Gastroesophageal sphincter (tissue), 4 donors: ENCODE results near the gene ZNF611. TPM values are rescaled to one million over a fixed set of nuclear protein-coding genes. Genes with fewer than 3 reads are reported as not detected.

Source experiments
- ATAC-seq: fragments of 150-250 bp; one replicate; pipeline ENCODE4 v1.9.1; 2016; ENCODE audit warnings: mild to moderate bottlenecking, moderate library complexity
- H3K27ac ChIP-seq, 4 donors: fragments of 200-600 bp; sonication (generic) in 3 of 4; 1 replicate in 3 of 4; 2 replicates in 1 of 4; pipeline ENCODE4 v1.5.1; 2016 to 2019
- H3K27me3 ChIP-seq: fragments of 200-600 bp; sonication (generic); one replicate; pipeline ENCODE4 v1.5.1; 2019
- H3K36me3 ChIP-seq, 2 donors: fragments of 200-600 bp; sonication (generic); one replicate each; pipeline ENCODE4 v1.5.1; 2019; ENCODE audit warnings: control low read depth in 1 of 2
- H3K4me1 ChIP-seq, 3 donors: fragments of 200-600 bp; sonication (generic); 1 replicate in 2 of 3; 2 replicates in 1 of 3; pipeline ENCODE4 v1.5.1; 2016 to 2019; ENCODE audit warnings: control low read depth in 2 of 3
- H3K4me3 ChIP-seq, 2 donors: fragments of 200-600 bp; sonication (generic); one replicate each; pipeline ENCODE4 v1.5.1; 2019; ENCODE audit warnings: mild to moderate bottlenecking in 1 of 2, moderate library complexity in 1 of 2
- H3K9me3 ChIP-seq, 3 donors: fragments of 200-600 bp; sonication (generic); one replicate each; pipeline ENCODE4 v1.5.1; 2017 to 2019; ENCODE audit warnings: control low read depth in 2 of 3
- EP300 ChIP-seq: sonication (generic); formaldehyde crosslinking; IDR thresholded peaks from one replicate; pipeline ENCODE4 v1.6.1; 2017; ENCODE audit warnings: antibody characterized with exemption, mild to moderate bottlenecking
- POLR2A ChIP-seq, 2 donors: fragments of 450-650 bp; IDR thresholded peaks; one replicate each; pipeline ENCODE4 v1.6.1; 2017; ENCODE audit warnings: antibody characterized with exemption in 2 of 2, mild to moderate bottlenecking in 2 of 2, moderate library complexity in 1 of 2
- POLR2AphosphoS5 ChIP-seq: sonication (generic); formaldehyde crosslinking; IDR thresholded peaks from one replicate; pipeline ENCODE4 v1.6.1; 2017; ENCODE audit warnings: antibody characterized with exemption
- WGBS, 2 donors: methylation state at CpG; one replicate each; pipeline ENCODE4 v1.1.5; 2018; ENCODE audit warnings: low coverage in 1 of 2; 5-methylcytosine and 5-hydroxymethylcytosine counted together
- total RNA-seq, 4 donors: library from RNA; depleted of rRNA; stranded (reverse); fragments of >200 nt; gene quantifications; one replicate each; pipeline ENCODE4 v1.1.0, GENCODE V29; 2016
- TF ChIP-seq, protein P1 (sequence below), 4 experiments: fragments of 200-600 bp in 2 of 4; fragments of 450-650 bp in 2 of 4; sonication (generic) in 1 of 4; IDR thresholded peaks; one replicate each; pipeline ENCODE4 v1.5.1; 2017 to 2019; ENCODE audit warnings: antibody characterized with exemption in 4 of 4, mild to moderate bottlenecking in 2 of 4, moderate library complexity in 2 of 4

ZNF611 gene
- total RNA-seq, 4 donors from 2014 or later: 4.8 to 14.6 (median 9.7) TPM

DNA sequence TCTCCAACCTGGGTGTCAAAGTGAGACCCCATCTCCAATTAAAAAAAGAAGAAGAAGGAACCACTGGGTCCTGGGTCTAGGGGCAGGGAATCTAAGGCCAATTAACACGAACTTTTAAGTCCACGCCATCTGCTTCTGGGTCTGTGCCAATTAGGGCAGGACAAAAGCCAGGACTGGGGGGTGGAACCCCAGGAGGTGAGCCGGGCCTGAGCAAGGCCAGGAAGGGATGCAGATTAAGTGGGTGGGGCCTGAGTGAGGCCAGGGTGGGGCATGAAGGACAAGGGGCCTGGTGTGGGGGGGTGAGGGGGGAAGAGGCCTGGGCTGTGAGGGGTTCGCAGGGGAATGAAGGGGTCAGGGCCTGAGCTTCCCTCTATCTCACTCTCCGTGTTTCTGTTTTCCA lies 70.4 kb downstream of the ZNF611 start:
- Histone ChIP-seq H3K36me3 (peaks cover 0 to 40% of the 10 kb centered on the region in 2 donors), H3K27me3 (no peaks in the 10 kb centered on the region), H3K9me3 (no peaks in the 10 kb centered on the region), H3K4me1 (no peaks in the 10 kb centered on the region), H3K27ac (no peak overlapping the region), H3K4me3 (no peak overlapping the region)
- 90% methylated on average over 2 of the region's 5 CpGs; no CpG with 5 or more reads in 1 of the 2 donors for WGBS, 2 donors
- TF ChIP-seq, protein P1, sequence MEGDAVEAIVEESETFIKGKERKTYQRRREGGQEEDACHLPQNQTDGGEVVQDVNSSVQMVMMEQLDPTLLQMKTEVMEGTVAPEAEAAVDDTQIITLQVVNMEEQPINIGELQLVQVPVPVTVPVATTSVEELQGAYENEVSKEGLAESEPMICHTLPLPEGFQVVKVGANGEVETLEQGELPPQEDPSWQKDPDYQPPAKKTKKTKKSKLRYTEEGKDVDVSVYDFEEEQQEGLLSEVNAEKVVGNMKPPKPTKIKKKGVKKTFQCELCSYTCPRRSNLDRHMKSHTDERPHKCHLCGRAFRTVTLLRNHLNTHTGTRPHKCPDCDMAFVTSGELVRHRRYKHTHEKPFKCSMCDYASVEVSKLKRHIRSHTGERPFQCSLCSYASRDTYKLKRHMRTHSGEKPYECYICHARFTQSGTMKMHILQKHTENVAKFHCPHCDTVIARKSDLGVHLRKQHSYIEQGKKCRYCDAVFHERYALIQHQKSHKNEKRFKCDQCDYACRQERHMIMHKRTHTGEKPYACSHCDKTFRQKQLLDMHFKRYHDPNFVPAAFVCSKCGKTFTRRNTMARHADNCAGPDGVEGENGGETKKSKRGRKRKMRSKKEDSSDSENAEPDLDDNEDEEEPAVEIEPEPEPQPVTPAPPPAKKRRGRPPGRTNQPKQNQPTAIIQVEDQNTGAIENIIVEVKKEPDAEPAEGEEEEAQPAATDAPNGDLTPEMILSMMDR (IDR thresholded peaks at IDR 0.05): no peak
- TF ChIP-seq POLR2AphosphoS5 (no peak), POLR2A (IDR thresholded peaks at IDR 0.05) (no peak), EP300 (no peak)
- no peak for ATAC-seq

DNA sequence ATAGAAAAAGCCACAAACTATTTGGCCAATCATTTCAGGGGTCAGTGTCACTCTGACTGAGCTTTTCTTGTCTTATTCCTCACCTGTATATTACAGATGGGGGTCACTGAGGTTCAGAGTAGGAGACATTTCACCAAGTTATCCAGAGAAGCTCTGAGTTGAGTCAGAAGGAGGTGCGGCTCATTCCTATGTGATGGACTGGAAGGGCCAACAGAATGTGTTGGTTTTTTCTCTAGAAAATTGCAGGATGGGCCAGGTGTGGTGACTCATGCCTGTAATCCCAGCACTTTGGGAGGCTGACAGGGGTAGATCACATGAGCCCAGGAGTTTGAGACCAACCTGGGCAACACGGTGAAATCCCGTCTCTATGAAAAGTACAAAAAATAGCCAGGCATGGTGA lies 72.2 kb downstream of the ZNF611 start:
- no peaks in the 10 kb centered on the region for H3K4me1 ChIP-seq
- WGBS, 2 donors: 86% methylated on average over 3 of the region's 3 CpGs; no CpG with 5 or more reads in 1 of the 2 donors
- H3K36me3 ChIP-seq: peaks cover 0 to 54% of the 10 kb centered on the region in 2 donors
- TF ChIP-seq POLR2A (IDR thresholded peaks at IDR 0.05): no peak
- no peak for TF ChIP-seq EP300
- TF ChIP-seq POLR2AphosphoS5: no peak
- TF ChIP-seq, protein P1 (IDR thresholded peaks at IDR 0.05): no peak
- H3K27ac ChIP-seq: no peak overlapping the region
- no peaks in the 10 kb centered on the region for H3K9me3 ChIP-seq
- no peaks in the 10 kb centered on the region for H3K27me3 ChIP-seq
- ATAC-seq: no peak
- H3K4me3 ChIP-seq: no peak overlapping the region

DNA sequence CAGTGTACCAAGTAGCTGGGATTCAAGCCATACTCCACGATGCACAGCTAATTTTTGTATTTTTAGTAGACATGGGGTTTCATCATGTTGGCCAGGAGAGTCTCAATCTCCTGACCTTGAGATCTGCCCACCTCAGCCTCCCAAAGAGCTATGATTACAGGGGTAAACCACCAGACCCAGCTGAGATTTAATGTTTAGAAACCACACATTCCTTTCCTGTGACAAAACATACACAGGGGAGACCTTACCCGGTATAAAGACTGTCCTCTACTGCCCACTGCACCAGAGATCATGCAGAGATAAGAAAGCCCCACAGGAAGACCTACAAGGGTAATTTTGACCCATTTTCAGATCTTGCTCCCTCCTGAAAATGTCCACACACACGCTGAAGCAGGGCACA lies 73.9 kb downstream of the ZNF611 start:
- WGBS, 2 donors: 49 to 80% methylated on average over 2 to 3 of the region's 3 CpGs
- H3K27me3 ChIP-seq: no peaks in the 10 kb centered on the region
- no peak overlapping the region for H3K4me3 ChIP-seq
- no peak for TF ChIP-seq EP300
- TF ChIP-seq, protein P1 (IDR thresholded peaks at IDR 0.05): no peak
- TF ChIP-seq POLR2A (IDR thresholded peaks at IDR 0.05): no peak
- TF ChIP-seq POLR2AphosphoS5: no peak
- no peaks in the 10 kb centered on the region for H3K4me1 ChIP-seq
- H3K27ac ChIP-seq: no peak overlapping the region
- peaks cover 0 to 70% of the 10 kb centered on the region in 2 donors for H3K36me3 ChIP-seq
- no peak for ATAC-seq
- no peaks in the 10 kb centered on the region for H3K9me3 ChIP-seq

DNA sequence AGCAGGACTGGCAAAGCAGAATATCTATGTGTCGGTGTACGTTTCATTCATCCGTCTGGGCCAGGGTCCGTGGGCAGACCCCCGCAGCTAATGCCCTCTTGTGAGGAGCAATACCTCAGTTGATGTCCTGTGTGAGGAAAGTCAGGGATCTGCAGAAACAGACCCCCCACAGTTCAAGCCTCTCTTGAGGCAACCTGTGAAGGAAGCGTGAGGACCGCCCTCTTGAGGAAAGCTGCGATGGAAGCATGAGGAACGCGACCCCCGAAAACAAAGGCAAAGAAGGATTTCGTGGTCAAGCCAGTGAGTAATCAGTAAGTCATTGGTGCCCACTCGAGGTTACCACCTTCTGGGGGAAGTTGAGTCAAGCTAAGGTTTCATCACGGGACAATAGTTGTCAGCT lies 75.8 kb downstream of the ZNF611 start:
- Histone ChIP-seq H3K27me3 (no peaks in the 10 kb centered on the region), H3K9me3 (no peaks in the 10 kb centered on the region), H3K36me3 (peaks cover 0 to 82% of the 10 kb centered on the region in 2 donors), H3K4me1 (no peaks in the 10 kb centered on the region), H3K27ac (no peak overlapping the region), H3K4me3 (no peak overlapping the region)
- ATAC-seq: no peak
- WGBS, 2 donors: 72% methylated on average over 13 of the region's 14 CpGs; no CpG with 5 or more reads in 1 of the 2 donors
- TF ChIP-seq POLR2A (IDR thresholded peaks at IDR 0.05) (no peak), POLR2AphosphoS5 (no peak)

GRCh38 chr19:52658595-52658994 lies 76.2 kb downstream of the ZNF611 start:
- TF ChIP-seq, protein P1 (IDR thresholded peaks at IDR 0.05): no peak
- TF ChIP-seq POLR2A (IDR thresholded peaks at IDR 0.05) (no peak), POLR2AphosphoS5 (no peak), EP300 (no peak)
- 80 to 81% methylated on average over 3 to 5 of the region's 5 CpGs for WGBS, 2 donors
- ATAC-seq: no peak
- H3K4me3 ChIP-seq: no peak overlapping the region
- H3K4me1 ChIP-seq: no peaks in the 10 kb centered on the region
- no peak overlapping the region for H3K27ac ChIP-seq
- H3K27me3 ChIP-seq: no peaks in the 10 kb centered on the region
- peaks cover 0 to 86% of the 10 kb centered on the region in 2 donors for H3K36me3 ChIP-seq
- no peaks in the 10 kb centered on the region for H3K9me3 ChIP-seq
